GM12878 (cell line): ENCODE results near the gene SPG7.

Source experiments
- CBX5 ChIP-seq: sonication (generic); IDR thresholded peaks from 2 replicates; pipeline ENCODE4 v1.6.1; 2016; ENCODE audit warnings: low read depth, moderate library complexity, mild to moderate bottlenecking, inconsistent platforms
- CEBPB ChIP-seq, 2 experiments: fragments of 150-350 bp in 1 of 2; IDR thresholded peaks; 2 replicates each; pipeline ENCODE4 v1.6.1; 2012 to 2014; ENCODE audit warnings: low read depth in 2 of 2, low read length in 2 of 2, borderline replicate concordance in 1 of 2, inconsistent platforms in 1 of 2
- DPF2 ChIP-seq: fragments of 450-650 bp; IDR thresholded peaks from 2 replicates; pipeline ENCODE4 v1.6.1; 2017; ENCODE audit warnings: mild to moderate bottlenecking
- ESRRA ChIP-seq: IDR thresholded peaks from 2 replicates; pipeline ENCODE4 v1.6.1; 2012; ENCODE audit warnings: mild to moderate bottlenecking, low read length, improper control_type of control experiment
- MTA2 ChIP-seq: fragments of 450-650 bp; IDR thresholded peaks from 2 replicates; pipeline ENCODE4 v1.6.1; 2016; ENCODE audit warnings: low read depth, mild to moderate bottlenecking, moderate library complexity
- NFYA ChIP-seq: IDR thresholded peaks from 2 replicates; pipeline ENCODE4 v1.6.1; 2011; ENCODE audit warnings: low read depth, mild to moderate bottlenecking, low read length, improper control_type of control experiment, borderline replicate concordance
- RFX5 ChIP-seq: IDR thresholded peaks from 2 replicates; pipeline ENCODE4 v1.6.1; 2011; ENCODE audit warnings: low read depth, low read length, improper control_type of control experiment
- TF ChIP-seq, protein P1 (sequence below), 3 experiments: IDR thresholded peaks in 2 of 3; conservative IDR thresholded peaks in 1 of 3; 2 replicates each; pipeline ENCODE4 v1.5.1; 2011; ENCODE audit warnings: low read depth in 3 of 3, low read length in 3 of 3, mild to moderate bottlenecking in 3 of 3, control low read depth in 2 of 3, moderate library complexity in 2 of 3, inconsistent platforms in 1 of 3, mixed read lengths in 1 of 3; ENCODE audit not compliant: control insufficient read depth in 2 of 3, insufficient read depth in 1 of 3; ENCODE audit errors: extremely low read depth in 1 of 3
- TF ChIP-seq, protein P2 (sequence below): IDR thresholded peaks from 2 replicates; pipeline ENCODE4 v1.6.1; 2011; ENCODE audit warnings: borderline replicate concordance, low read depth, mild to moderate bottlenecking, moderate library complexity, mixed read lengths, low read length; ENCODE audit not compliant: insufficient read depth; ENCODE audit errors: extremely low read length
- TF ChIP-seq, protein P3 (sequence below): IDR thresholded peaks from 2 replicates; pipeline ENCODE4 v1.6.1; 2012; ENCODE audit warnings: low read depth, low read length, improper control_type of control experiment
- TF ChIP-seq, protein P4 (sequence below): fragments of 450-650 bp; IDR thresholded peaks from 2 replicates; pipeline ENCODE4 v1.6.1; 2017; ENCODE audit warnings: low read depth, mild to moderate bottlenecking, moderate library complexity

DNA sequence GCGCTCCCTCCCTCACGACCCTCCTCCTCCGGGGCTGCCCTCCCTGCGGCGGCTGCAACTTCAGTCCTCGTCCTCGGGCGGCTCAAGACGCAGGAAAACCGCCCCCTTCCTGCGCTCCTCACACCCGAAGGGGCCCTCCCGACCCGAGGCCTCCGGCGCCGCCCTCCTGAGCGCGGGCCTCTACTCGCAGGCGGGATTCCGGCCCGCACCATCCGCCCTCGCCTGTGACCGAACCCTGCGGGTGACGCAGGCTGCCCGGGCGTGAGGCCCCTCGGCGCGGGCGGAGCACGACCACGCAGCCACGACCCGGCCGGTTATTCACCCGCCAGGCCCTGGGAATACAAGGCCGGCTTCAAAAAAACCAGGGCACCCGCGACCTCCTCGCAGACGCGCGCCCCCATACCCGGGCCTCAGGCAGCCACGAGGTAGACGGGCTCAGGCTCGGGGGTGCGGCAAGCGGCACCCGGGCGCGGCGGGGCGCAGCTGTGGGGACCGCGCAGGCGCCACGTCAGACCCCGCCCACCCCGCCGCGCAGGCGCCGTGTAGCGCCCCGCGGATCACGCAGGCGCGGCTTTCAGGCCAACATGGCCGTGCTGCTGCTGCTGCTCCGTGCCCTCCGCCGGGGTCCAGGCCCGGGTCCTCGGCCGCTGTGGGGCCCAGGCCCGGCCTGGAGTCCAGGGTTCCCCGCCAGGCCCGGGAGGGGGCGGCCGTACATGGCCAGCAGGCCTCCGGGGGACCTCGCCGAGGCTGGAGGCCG lies at the start of gene SPG7:
- TF ChIP-seq, protein P1, sequence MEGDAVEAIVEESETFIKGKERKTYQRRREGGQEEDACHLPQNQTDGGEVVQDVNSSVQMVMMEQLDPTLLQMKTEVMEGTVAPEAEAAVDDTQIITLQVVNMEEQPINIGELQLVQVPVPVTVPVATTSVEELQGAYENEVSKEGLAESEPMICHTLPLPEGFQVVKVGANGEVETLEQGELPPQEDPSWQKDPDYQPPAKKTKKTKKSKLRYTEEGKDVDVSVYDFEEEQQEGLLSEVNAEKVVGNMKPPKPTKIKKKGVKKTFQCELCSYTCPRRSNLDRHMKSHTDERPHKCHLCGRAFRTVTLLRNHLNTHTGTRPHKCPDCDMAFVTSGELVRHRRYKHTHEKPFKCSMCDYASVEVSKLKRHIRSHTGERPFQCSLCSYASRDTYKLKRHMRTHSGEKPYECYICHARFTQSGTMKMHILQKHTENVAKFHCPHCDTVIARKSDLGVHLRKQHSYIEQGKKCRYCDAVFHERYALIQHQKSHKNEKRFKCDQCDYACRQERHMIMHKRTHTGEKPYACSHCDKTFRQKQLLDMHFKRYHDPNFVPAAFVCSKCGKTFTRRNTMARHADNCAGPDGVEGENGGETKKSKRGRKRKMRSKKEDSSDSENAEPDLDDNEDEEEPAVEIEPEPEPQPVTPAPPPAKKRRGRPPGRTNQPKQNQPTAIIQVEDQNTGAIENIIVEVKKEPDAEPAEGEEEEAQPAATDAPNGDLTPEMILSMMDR (IDR thresholded peaks at IDR 0.05 in 2 of 3, conservative IDR thresholded peaks at IDR 0.05 in 1 of 3; ENCODE audit: control insufficient read depth in 2 of 3, extremely low read depth in 1 of 3, insufficient read depth in 1 of 3, low read depth in 3 of 3, low read length in 3 of 3) = no peak
- TF ChIP-seq CBX5 (no peak), RFX5 (no peak), MTA2 (no peak), NFYA (no peak), CEBPB (IDR thresholded peaks at IDR 0.05; ENCODE audit: borderline replicate concordance in 1 of 2, low read depth in 2 of 2, low read length in 2 of 2) (no peak), ESRRA (no peak), DPF2 (peak; percentile 82)
- TF ChIP-seq, protein P2, sequence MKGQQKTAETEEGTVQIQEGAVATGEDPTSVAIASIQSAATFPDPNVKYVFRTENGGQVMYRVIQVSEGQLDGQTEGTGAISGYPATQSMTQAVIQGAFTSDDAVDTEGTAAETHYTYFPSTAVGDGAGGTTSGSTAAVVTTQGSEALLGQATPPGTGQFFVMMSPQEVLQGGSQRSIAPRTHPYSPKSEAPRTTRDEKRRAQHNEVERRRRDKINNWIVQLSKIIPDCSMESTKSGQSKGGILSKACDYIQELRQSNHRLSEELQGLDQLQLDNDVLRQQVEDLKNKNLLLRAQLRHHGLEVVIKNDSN = no peak
- TF ChIP-seq, protein P3, sequence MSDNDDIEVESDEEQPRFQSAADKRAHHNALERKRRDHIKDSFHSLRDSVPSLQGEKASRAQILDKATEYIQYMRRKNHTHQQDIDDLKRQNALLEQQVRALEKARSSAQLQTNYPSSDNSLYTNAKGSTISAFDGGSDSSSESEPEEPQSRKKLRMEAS = peak; percentile 67
- TF ChIP-seq, protein P4, sequence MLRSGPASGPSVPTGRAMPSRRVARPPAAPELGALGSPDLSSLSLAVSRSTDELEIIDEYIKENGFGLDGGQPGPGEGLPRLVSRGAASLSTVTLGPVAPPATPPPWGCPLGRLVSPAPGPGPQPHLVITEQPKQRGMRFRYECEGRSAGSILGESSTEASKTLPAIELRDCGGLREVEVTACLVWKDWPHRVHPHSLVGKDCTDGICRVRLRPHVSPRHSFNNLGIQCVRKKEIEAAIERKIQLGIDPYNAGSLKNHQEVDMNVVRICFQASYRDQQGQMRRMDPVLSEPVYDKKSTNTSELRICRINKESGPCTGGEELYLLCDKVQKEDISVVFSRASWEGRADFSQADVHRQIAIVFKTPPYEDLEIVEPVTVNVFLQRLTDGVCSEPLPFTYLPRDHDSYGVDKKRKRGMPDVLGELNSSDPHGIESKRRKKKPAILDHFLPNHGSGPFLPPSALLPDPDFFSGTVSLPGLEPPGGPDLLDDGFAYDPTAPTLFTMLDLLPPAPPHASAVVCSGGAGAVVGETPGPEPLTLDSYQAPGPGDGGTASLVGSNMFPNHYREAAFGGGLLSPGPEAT = 0 out of 2 replicates have a peak, but pooled peaks have one; percentile 3
